ENCODE data around the gene CLDN7.

CLDN7 gene

DNA sequence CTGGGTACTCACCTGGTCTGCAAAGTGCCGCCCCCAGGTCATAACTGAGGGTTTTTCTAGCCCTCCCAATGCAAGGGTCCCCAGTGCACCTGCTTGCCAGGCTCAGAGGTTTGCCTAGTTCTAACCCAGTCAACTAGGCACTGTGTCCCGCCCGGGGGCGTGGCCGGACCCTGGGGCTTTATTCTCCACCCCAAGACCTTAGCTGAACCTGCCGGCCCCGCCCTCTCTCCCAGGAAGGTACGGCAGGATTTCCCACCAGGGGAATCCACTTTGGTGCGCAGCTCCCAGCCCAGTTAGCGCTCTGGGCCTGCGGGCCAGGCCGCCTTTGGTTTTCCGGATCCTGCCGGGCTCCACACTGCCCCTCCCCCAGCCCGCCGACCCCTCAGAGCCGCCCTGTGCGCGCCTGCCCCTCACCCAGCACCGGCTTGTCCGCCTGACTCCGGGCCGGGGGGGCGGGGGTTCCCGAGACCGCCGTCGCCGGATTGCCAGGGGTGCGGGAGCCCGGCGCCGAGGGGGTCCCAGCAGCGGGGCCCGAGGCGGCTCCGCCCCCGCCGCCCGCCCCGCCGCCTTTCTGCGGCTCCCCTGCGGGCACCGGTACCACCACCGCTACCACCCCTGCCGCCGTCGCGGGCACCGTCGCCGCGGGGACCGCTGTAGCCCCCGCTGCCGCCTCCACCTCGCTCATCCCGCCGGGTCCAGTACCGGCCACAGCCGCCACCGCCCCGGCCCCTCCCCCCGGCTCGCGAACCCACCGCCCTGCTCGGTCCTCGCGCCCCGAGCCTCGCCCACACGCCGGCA is 31.7 kb upstream of the CLDN7 start:
- no peak for DNase-seq (ENCODE audit: low read depth)
- TF ChIP-seq, protein P1, sequence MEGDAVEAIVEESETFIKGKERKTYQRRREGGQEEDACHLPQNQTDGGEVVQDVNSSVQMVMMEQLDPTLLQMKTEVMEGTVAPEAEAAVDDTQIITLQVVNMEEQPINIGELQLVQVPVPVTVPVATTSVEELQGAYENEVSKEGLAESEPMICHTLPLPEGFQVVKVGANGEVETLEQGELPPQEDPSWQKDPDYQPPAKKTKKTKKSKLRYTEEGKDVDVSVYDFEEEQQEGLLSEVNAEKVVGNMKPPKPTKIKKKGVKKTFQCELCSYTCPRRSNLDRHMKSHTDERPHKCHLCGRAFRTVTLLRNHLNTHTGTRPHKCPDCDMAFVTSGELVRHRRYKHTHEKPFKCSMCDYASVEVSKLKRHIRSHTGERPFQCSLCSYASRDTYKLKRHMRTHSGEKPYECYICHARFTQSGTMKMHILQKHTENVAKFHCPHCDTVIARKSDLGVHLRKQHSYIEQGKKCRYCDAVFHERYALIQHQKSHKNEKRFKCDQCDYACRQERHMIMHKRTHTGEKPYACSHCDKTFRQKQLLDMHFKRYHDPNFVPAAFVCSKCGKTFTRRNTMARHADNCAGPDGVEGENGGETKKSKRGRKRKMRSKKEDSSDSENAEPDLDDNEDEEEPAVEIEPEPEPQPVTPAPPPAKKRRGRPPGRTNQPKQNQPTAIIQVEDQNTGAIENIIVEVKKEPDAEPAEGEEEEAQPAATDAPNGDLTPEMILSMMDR (IDR thresholded peaks at IDR 0.05; ENCODE audit: control insufficient read depth, insufficient read depth, low read depth, low read length, missing control alignments): no peak
- no peak overlapping the region for H3K4me3 ChIP-seq (ENCODE audit: control insufficient read depth, low read depth, low read length)

DNA sequence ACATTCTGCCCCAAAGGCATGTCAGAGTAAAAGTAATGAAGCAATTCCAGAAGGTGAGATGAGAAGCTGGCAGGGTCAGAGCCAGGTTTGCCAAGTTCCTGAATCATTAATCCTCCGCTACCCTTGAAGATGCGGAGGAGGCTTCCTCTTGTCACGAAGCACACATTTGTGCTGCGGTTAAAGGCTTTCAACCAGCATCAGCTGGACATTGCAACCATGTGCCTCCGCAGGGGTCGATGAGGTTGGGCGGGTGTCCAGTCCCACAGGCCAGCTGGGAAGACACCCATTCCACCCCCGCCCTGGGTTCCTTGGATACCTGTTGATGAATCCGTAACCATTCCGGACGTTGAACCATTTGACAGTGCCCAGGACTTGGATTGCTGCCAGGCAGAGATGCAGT is 30.9 kb upstream of the CLDN7 start:
- H3K4me3 ChIP-seq (ENCODE audit: control insufficient read depth, low read depth, low read length): no peak overlapping the region
- DNase-seq (ENCODE audit: low read depth): no peak
- TF ChIP-seq, protein P1 (IDR thresholded peaks at IDR 0.05; ENCODE audit: control insufficient read depth, insufficient read depth, low read depth, low read length, missing control alignments): no peak

DNA sequence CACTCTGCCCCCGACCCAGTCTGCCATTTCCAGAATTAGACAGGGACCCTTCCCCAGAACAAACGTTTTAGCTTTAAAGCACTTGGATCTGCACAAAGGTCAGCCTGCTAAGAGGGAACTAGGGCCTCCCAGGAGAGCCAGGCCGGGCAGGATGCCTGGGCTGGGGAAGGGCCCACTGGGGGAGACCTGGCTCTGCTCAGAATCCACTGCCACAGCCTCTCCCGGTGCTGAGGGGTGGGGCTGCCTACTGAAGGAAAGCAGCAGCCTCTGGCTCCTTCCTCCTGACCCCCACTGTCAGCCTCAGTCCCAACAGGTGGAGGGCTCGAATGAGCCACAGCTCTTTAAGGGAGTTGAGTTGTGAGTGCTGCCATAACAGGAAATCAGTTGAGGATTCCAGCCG is 30.5 kb upstream of the CLDN7 start:
- H3K4me3 ChIP-seq (ENCODE audit: control insufficient read depth, low read depth, low read length): no peak overlapping the region
- TF ChIP-seq, protein P1 (IDR thresholded peaks at IDR 0.05; ENCODE audit: control insufficient read depth, insufficient read depth, low read depth, low read length, missing control alignments): no peak
- DNase-seq (ENCODE audit: low read depth): no peak

DNA sequence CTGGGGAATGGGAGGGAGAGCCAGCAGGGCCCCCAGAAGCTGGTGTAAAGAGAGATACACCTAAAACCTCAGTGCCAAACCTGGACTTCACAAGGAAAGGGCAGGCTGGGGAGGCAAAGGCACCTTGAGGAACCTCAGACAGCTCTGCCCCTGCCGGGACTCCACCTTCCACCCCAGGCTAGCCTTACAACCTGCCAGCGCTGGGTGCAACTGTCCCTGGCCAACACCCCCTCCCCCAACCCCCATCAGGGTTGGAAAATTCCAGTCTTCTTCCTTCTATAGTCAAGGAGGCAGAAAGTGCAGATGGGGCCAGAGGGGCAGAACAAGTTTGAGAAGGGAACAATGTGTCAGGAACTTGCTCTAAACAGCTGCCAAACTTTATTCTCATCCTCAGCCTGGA is 29.9 kb upstream of the CLDN7 start:
- TF ChIP-seq, protein P1 (IDR thresholded peaks at IDR 0.05; ENCODE audit: control insufficient read depth, insufficient read depth, low read depth, low read length, missing control alignments): no peak
- DNase-seq (ENCODE audit: low read depth): no peak
- H3K4me3 ChIP-seq (ENCODE audit: control insufficient read depth, low read depth, low read length): no peak overlapping the region

DNA sequence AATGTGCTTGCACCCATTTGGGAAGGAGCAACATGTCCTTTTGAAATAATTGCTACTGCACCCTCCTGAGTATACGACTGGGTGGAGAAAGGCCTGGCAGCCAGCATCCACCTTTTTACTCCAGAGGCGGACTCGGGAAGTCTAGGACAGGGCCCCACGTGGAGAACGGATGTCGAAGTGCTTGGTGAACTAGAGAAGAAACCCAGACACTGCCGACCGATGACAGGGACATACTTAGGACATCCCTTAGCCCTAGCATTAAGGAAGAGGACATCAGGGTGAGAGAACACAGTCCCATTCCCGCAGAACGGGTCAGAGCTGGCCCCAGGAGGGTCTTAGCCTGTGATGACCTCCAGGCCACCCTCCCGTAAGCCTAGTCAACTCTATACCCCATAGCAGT is 28.4 kb upstream of the CLDN7 start:
- TF ChIP-seq, protein P1 (IDR thresholded peaks at IDR 0.05; ENCODE audit: control insufficient read depth, insufficient read depth, low read depth, low read length, missing control alignments): no peak
- no peak overlapping the region for H3K4me3 ChIP-seq (ENCODE audit: control insufficient read depth, low read depth, low read length)
- no peak for DNase-seq (ENCODE audit: low read depth)

DNA sequence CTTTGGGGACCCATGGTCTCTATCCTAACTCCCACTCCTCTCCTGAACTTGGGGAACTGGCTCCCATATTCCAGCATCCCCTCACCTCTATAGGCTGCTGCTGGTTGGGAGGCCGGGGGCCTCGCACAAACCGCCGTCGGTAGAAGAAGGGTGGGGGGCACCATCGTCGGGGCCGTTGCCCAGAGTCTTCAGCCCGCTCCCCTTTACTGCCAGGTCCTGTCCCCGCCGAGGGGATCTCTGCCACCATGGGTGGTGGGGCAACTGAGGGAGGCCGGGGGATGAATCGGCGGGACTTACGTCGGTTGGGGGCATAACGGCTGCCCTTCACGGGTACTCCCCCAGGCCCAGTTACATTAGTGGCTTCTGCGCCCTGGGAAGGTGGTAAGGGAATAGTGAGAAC is 27.9 kb upstream of the CLDN7 start:
- no peak for DNase-seq (ENCODE audit: low read depth)

More for the DNA sequence above, 27.9 kb upstream of the CLDN7 start:
- no peak overlapping the region for H3K4me3 ChIP-seq (ENCODE audit: control insufficient read depth, low read depth, low read length)
- TF ChIP-seq, protein P1 (IDR thresholded peaks at IDR 0.05; ENCODE audit: control insufficient read depth, insufficient read depth, low read depth, low read length, missing control alignments): no peak

Data from AG09309 (cell line).